SK-N-SH (cell line): ENCODE measurements around the gene TMEM214. TPM values are rescaled to one million over a fixed set of nuclear protein-coding genes. Genes with fewer than 3 reads are reported as not detected.

Experiments
- CTCF ChIA-PET: fragments of 300-600, 350-600 bp; formaldehyde crosslinking; extraction: SDS; loops from one replicate; lab custom pipeline; 2021; lab: Yijun Ruan, JAX
- POLR2A ChIA-PET: fragments of 350-600 bp; sonication (Branson Sonifier 250); formaldehyde crosslinking; extraction: SDS; loops from one replicate; lab custom pipeline; 2020; ENCODE audit warnings: antibody characterized with exemption, inconsistent platforms; lab: Yijun Ruan, JAX
- DNase-seq: peaks from one replicate; pipeline ENCODE4 v3.0.0; 2012
- H2AFZ ChIP-seq: fragments of 200-600 bp; sonication (generic); 2 replicates; pipeline ENCODE4 v1.8.1; 2016; ENCODE audit warnings: antibody characterized with exemption, mild to moderate bottlenecking, low read depth
- H3F3A ChIP-seq: fragments of 200-600 bp; sonication (generic); replicated peaks from 2 replicates; pipeline ENCODE3; 2016; ENCODE audit warnings: antibody characterized with exemption, mild to moderate bottlenecking; ENCODE audit not compliant: insufficient read depth
- H3K27ac ChIP-seq, 2 experiments: fragments of 200-500 bp in 1 of 2; fragments of 200-600 bp in 1 of 2; sonication (Bioruptor generic) in 1 of 2; sonication (generic), shearing (Covaris generic) in 1 of 2; 2 replicates each; pipeline versions ENCODE4 v1.5.1 to v1.6.1; 2014 to 2016; ENCODE audit warnings: low read depth in 2 of 2, inconsistent platforms in 1 of 2, low read length in 1 of 2, mild to moderate bottlenecking in 1 of 2, mixed read lengths in 1 of 2
- H3K27me3 ChIP-seq: fragments of 200-600 bp; sonication (generic), shearing (Covaris generic); 2 replicates; pipeline ENCODE4 v1.6.1; 2016; ENCODE audit warnings: mixed run types; ENCODE audit not compliant: insufficient read depth
- H3K36me3 ChIP-seq, 2 experiments: fragments of 200-500 bp in 1 of 2; fragments of 200-600 bp in 1 of 2; sonication (Bioruptor generic) in 1 of 2; sonication (generic) in 1 of 2; replicated peaks in 1 of 2; 2 replicates each; pipeline versions ENCODE3 to v1.5.1; 2014 to 2016; ENCODE audit warnings: low read length in 1 of 2, mild to moderate bottlenecking in 1 of 2; ENCODE audit not compliant: insufficient read depth in 2 of 2, control insufficient read depth in 1 of 2
- H3K4me1 ChIP-seq, 2 experiments: fragments of 200-500 bp in 1 of 2; fragments of 200-600 bp in 1 of 2; sonication (Bioruptor generic) in 1 of 2; sonication (generic), shearing (Covaris generic) in 1 of 2; 2 replicates each; pipeline versions ENCODE4 v1.5.1 to v1.6.1; 2014 to 2016; ENCODE audit warnings: low read depth in 1 of 2, low read length in 1 of 2, mixed run types in 1 of 2; ENCODE audit not compliant: insufficient read depth in 2 of 2, control insufficient read depth in 1 of 2
- H3K4me2 ChIP-seq: fragments of 200-600 bp; sonication (generic), shearing (Covaris generic); 2 replicates; pipeline ENCODE4 v1.6.1; 2017; ENCODE audit warnings: mixed run types
- H3K4me3 ChIP-seq, 2 experiments: fragments of 200-500 bp in 1 of 2; fragments of 200-600 bp in 1 of 2; sonication (Bioruptor generic) in 1 of 2; sonication (generic), shearing (Covaris generic) in 1 of 2; 2 replicates each; pipeline versions ENCODE4 v1.5.1 to v1.8.1; 2014 to 2016; ENCODE audit warnings: low read depth in 2 of 2, inconsistent platforms in 1 of 2, low read length in 1 of 2, mild to moderate bottlenecking in 1 of 2, mixed read lengths in 1 of 2, moderate library complexity in 1 of 2
- H3K79me2 ChIP-seq: fragments of 200-600 bp; sonication (generic); 2 replicates; pipeline ENCODE4 v1.8.1; 2017; ENCODE audit warnings: mild to moderate bottlenecking; ENCODE audit not compliant: insufficient read depth
- H3K9ac ChIP-seq: fragments of 200-600 bp; sonication (generic); 2 replicates; pipeline ENCODE4 v1.6.1; 2017; ENCODE audit warnings: mixed run types
- H3K9me2 ChIP-seq: fragments of 200-600 bp; sonication (generic); 2 replicates; pipeline ENCODE4 v1.6.1; 2017; ENCODE audit warnings: mixed run types
- H3K9me3 ChIP-seq: fragments of 200-600 bp; sonication (generic); 2 replicates; pipeline ENCODE4 v1.6.1; 2017; ENCODE audit warnings: mixed run types, mild to moderate bottlenecking, moderate library complexity
- H4K20me1 ChIP-seq: fragments of 200-600 bp; sonication (generic); 2 replicates; pipeline ENCODE4 v1.6.1; 2017; ENCODE audit warnings: mild to moderate bottlenecking, mixed run types; ENCODE audit not compliant: insufficient read depth
- CHD2 ChIP-seq: fragments of 150-350 bp; IDR thresholded peaks from 2 replicates; pipeline ENCODE4 v1.6.1; 2018; ENCODE audit warnings: low read length; ENCODE audit not compliant: partially characterized antibody
- ELF1 ChIP-seq: IDR thresholded peaks from 2 replicates; pipeline ENCODE4 v1.4.0; 2012
- EP300 ChIP-seq, 2 experiments: IDR thresholded peaks; 2 replicates each; pipeline versions ENCODE4 v1.4.0 to v1.6.1; 2012; ENCODE audit warnings: borderline replicate concordance in 1 of 2, low read depth in 1 of 2, low read length in 1 of 2
- EZH2phosphoT487 ChIP-seq: fragments of 200-600 bp; sonication (generic); IDR thresholded peaks from 2 replicates; pipeline ENCODE4 v1.6.1; 2017; ENCODE audit warnings: low read depth, mixed run types, mild to moderate bottlenecking, antibody characterized with exemption, moderate library complexity, borderline replicate concordance
- FOSL2 ChIP-seq: IDR thresholded peaks from 2 replicates; pipeline ENCODE4 v1.4.0; 2012; ENCODE audit warnings: low read depth, mild to moderate bottlenecking, moderate library complexity, borderline replicate concordance
- FOXJ3 ChIP-seq: sonication (generic); formaldehyde crosslinking; IDR thresholded peaks from 2 replicates; pipeline ENCODE4 v1.5.1; 2020; ENCODE audit warnings: mild to moderate bottlenecking, missing genetic modification reagents
- FOXM1 ChIP-seq: IDR thresholded peaks from 2 replicates; pipeline ENCODE4 v1.4.0; 2012; ENCODE audit warnings: low read depth, mild to moderate bottlenecking
- MEF2A ChIP-seq: IDR thresholded peaks from 2 replicates; pipeline ENCODE4 v1.4.0; 2012; ENCODE audit warnings: low read depth, borderline replicate concordance
- POLR2AphosphoS5 ChIP-seq: IDR thresholded peaks from 2 replicates; pipeline ENCODE4 v1.6.1; 2012; ENCODE audit warnings: low read depth, low read length
- RAD21 ChIP-seq: IDR thresholded peaks from 2 replicates; pipeline ENCODE4 v1.6.1; 2012; ENCODE audit warnings: mild to moderate bottlenecking, low read length
- RCOR1 ChIP-seq: fragments of 150-350 bp; IDR thresholded peaks from 2 replicates; pipeline ENCODE4 v1.6.1; 2017; ENCODE audit warnings: antibody characterized with exemption, low read length
- RFX5 ChIP-seq: IDR thresholded peaks from 2 replicates; pipeline ENCODE4 v1.6.1; 2012; ENCODE audit warnings: mild to moderate bottlenecking, improper control_type of control experiment, low read length
- TCF12 ChIP-seq: IDR thresholded peaks from 2 replicates; pipeline ENCODE4 v1.4.0; 2012
- WGBS: methylation state at CpG from one replicate; pipeline ENCODE4 v1.1.6; 2017; ENCODE audit warnings: low lambda C conversion rate; 5-methylcytosine and 5-hydroxymethylcytosine counted together
- polyA plus RNA-seq, 3 experiments: library from polyadenylated mRNA; depleted of rRNA; stranded (reverse); fragments of >200 nt; gene quantifications; 2 replicates each; pipeline ENCODE4 v1.2.3, GENCODE V29; 2012
- TF ChIP-seq, protein P1 (sequence below): fragments of 200-600 bp; sonication (generic); IDR thresholded peaks from 2 replicates; pipeline ENCODE4 v1.6.1; 2017; ENCODE audit warnings: antibody characterized with exemption, mild to moderate bottlenecking, moderate library complexity
- TF ChIP-seq, protein P2 (sequence below): IDR thresholded peaks from 2 replicates; pipeline ENCODE4; 2012
- TF ChIP-seq, protein P3 (sequence below): IDR thresholded peaks from 2 replicates; pipeline ENCODE4 v1.4.0; 2012; ENCODE audit warnings: low read depth
- TF ChIP-seq, protein P4 (sequence below): IDR thresholded peaks from 2 replicates; pipeline ENCODE4 v1.4.0; 2012; ENCODE audit warnings: low read depth, borderline replicate concordance
- TF ChIP-seq, protein P5 (sequence below): IDR thresholded peaks from 2 replicates; pipeline ENCODE4 v1.6.1; 2012; ENCODE audit warnings: mild to moderate bottlenecking, low read depth, low read length, moderate library complexity
- TF ChIP-seq, protein P6 (sequence below): IDR thresholded peaks from 2 replicates; pipeline ENCODE4 v1.4.0; 2012; ENCODE audit warnings: low read depth, borderline replicate concordance
- TF ChIP-seq, protein P7 (sequence below): fragments of 150-350 bp; IDR thresholded peaks from 2 replicates; pipeline ENCODE4 v1.6.1; 2016; ENCODE audit warnings: mild to moderate bottlenecking, low read depth, low read length

The TMEM214 gene
- polyA plus RNA-seq, 1 of the 3 experiments (the other 2 are of a cell fraction) = 69.4 TPM

DNA sequence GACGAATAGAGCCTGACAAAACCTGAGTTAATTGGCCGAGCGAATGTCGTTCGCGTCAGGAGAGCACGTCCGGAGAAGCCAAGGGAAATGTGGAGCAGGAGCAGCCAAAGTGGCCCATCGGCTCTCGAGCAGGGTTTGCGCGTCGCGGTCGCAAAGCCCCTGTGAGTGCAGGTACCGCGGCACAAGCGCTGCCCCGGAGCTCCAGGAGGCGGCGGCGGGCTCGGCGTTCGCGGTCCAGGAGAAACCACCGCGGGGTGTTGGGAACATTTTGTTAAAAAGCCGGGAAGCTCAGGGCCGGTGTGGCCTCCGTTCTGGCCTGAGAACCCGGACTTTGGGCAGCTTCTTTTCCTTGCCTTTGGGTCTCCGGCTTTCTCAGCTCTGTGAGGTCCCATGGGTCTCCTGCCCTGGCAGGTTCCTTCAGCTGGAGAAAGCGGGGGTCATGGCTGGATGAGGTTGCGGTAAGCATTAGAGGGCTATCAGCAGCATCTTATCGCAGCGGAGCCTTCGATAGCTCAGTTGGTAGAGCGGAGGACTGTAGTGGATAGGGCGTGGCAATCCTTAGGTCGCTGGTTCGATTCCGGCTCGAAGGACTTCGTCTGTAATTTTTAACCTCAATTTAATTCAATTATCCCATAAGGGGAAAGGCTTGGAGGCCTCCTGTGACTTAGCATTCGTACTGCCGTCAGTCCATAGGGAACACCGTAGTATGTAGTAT lies 17.7 kb downstream of the TMEM214 start:
- Histone ChIP-seq H3F3A (peaks cover 32% of the 10 kb centered on the region), H3K9me3 (no peaks in the 10 kb centered on the region), H3K79me2 (no peaks in the 10 kb centered on the region), H3K36me3 (peaks cover 5 to 23% of the 10 kb centered on the region in 2 experiments), H3K27me3 (no peaks in the 10 kb centered on the region), H3K9me2 (no peaks in the 10 kb centered on the region), H3K4me2 (peak overlapping the region; percentile 98), H3K9ac (peak overlapping the region; percentile 76), H3K4me1 (peaks cover 10 to 15% of the 10 kb centered on the region in 2 experiments; a peak in 2 of 4 replicates), H3K27ac (peak overlapping the region; percentile 81 to 98), H4K20me1 (no peaks in the 10 kb centered on the region), H3K4me3 (peak overlapping the region; percentile 86 to 89), H2AFZ (peak overlapping the region; percentile 70)
- CTCF ChIA-PET = interaction anchor here (0.6 to 13.5 kb wide), 23 partner anchors 9 to 1887 kb away, joined by 3 to 216 read pairs (median 6); partner anchors contain the start of genes ABHD1, EMILIN1, KHK and OST4
- peak; percentile 93 for DNase-seq
- POLR2A ChIA-PET = interaction anchor here (0.7 to 4.8 kb wide), 17 partner anchors 10 to 201 kb away, joined by 3 to 80 read pairs (median 8); partner anchors contain the start of genes ATRAID, EMILIN1, KHK and OST4
- 3% methylated on average over 39 of the region's 48 CpGs for WGBS
- TF ChIP-seq, protein P1, sequence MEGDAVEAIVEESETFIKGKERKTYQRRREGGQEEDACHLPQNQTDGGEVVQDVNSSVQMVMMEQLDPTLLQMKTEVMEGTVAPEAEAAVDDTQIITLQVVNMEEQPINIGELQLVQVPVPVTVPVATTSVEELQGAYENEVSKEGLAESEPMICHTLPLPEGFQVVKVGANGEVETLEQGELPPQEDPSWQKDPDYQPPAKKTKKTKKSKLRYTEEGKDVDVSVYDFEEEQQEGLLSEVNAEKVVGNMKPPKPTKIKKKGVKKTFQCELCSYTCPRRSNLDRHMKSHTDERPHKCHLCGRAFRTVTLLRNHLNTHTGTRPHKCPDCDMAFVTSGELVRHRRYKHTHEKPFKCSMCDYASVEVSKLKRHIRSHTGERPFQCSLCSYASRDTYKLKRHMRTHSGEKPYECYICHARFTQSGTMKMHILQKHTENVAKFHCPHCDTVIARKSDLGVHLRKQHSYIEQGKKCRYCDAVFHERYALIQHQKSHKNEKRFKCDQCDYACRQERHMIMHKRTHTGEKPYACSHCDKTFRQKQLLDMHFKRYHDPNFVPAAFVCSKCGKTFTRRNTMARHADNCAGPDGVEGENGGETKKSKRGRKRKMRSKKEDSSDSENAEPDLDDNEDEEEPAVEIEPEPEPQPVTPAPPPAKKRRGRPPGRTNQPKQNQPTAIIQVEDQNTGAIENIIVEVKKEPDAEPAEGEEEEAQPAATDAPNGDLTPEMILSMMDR = peak; percentile 47
- TF ChIP-seq EZH2phosphoT487 = no peak
- TF ChIP-seq RCOR1 = peak; percentile 73; the same call in 1 of the 2 replicates
- no peak for TF ChIP-seq FOXM1
- TF ChIP-seq FOSL2 = peak; percentile 90
- TF ChIP-seq, protein P2, sequence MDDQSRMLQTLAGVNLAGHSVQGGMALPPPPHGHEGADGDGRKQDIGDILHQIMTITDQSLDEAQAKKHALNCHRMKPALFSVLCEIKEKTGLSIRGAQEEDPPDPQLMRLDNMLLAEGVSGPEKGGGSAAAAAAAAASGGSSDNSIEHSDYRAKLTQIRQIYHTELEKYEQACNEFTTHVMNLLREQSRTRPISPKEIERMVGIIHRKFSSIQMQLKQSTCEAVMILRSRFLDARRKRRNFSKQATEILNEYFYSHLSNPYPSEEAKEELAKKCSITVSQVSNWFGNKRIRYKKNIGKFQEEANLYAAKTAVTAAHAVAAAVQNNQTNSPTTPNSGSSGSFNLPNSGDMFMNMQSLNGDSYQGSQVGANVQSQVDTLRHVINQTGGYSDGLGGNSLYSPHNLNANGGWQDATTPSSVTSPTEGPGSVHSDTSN = peak; percentile 9; the same call in 1 of the 2 replicates
- TF ChIP-seq RFX5 = no peak
- TF ChIP-seq, protein P3, sequence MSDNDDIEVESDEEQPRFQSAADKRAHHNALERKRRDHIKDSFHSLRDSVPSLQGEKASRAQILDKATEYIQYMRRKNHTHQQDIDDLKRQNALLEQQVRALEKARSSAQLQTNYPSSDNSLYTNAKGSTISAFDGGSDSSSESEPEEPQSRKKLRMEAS = peak; percentile 4; the same call in 1 of the 2 replicates
- TF ChIP-seq FOXJ3 (CRISPR knock-in tag) = peak; percentile 13
- no peak for TF ChIP-seq ELF1
- TF ChIP-seq TCF12 = no peak
- TF ChIP-seq, protein P4, sequence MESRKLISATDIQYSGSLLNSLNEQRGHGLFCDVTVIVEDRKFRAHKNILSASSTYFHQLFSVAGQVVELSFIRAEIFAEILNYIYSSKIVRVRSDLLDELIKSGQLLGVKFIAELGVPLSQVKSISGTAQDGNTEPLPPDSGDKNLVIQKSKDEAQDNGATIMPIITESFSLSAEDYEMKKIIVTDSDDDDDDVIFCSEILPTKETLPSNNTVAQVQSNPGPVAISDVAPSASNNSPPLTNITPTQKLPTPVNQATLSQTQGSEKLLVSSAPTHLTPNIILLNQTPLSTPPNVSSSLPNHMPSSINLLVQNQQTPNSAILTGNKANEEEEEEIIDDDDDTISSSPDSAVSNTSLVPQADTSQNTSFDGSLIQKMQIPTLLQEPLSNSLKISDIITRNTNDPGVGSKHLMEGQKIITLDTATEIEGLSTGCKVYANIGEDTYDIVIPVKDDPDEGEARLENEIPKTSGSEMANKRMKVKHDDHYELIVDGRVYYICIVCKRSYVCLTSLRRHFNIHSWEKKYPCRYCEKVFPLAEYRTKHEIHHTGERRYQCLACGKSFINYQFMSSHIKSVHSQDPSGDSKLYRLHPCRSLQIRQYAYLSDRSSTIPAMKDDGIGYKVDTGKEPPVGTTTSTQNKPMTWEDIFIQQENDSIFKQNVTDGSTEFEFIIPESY = no peak
- TF ChIP-seq CHD2 = peak; percentile 83
- TF ChIP-seq, protein P5, sequence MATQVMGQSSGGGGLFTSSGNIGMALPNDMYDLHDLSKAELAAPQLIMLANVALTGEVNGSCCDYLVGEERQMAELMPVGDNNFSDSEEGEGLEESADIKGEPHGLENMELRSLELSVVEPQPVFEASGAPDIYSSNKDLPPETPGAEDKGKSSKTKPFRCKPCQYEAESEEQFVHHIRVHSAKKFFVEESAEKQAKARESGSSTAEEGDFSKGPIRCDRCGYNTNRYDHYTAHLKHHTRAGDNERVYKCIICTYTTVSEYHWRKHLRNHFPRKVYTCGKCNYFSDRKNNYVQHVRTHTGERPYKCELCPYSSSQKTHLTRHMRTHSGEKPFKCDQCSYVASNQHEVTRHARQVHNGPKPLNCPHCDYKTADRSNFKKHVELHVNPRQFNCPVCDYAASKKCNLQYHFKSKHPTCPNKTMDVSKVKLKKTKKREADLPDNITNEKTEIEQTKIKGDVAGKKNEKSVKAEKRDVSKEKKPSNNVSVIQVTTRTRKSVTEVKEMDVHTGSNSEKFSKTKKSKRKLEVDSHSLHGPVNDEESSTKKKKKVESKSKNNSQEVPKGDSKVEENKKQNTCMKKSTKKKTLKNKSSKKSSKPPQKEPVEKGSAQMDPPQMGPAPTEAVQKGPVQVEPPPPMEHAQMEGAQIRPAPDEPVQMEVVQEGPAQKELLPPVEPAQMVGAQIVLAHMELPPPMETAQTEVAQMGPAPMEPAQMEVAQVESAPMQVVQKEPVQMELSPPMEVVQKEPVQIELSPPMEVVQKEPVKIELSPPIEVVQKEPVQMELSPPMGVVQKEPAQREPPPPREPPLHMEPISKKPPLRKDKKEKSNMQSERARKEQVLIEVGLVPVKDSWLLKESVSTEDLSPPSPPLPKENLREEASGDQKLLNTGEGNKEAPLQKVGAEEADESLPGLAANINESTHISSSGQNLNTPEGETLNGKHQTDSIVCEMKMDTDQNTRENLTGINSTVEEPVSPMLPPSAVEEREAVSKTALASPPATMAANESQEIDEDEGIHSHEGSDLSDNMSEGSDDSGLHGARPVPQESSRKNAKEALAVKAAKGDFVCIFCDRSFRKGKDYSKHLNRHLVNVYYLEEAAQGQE = no peak; the same call in 1 of the 2 replicates
- TF ChIP-seq, protein P6, sequence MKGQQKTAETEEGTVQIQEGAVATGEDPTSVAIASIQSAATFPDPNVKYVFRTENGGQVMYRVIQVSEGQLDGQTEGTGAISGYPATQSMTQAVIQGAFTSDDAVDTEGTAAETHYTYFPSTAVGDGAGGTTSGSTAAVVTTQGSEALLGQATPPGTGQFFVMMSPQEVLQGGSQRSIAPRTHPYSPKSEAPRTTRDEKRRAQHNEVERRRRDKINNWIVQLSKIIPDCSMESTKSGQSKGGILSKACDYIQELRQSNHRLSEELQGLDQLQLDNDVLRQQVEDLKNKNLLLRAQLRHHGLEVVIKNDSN = no peak; the same call in 1 of the 2 replicates
- TF ChIP-seq POLR2AphosphoS5 = peak; percentile 62; the same call in 1 of the 2 replicates
- TF ChIP-seq EP300 (IDR thresholded peaks at IDR 0.05; ENCODE audit: borderline replicate concordance in 1 of 2, low read depth in 1 of 2, low read length in 1 of 2) = peak in 1 of 2 experiments; percentile 76; a peak in 2 of 4 replicates
- TF ChIP-seq, protein P7, sequence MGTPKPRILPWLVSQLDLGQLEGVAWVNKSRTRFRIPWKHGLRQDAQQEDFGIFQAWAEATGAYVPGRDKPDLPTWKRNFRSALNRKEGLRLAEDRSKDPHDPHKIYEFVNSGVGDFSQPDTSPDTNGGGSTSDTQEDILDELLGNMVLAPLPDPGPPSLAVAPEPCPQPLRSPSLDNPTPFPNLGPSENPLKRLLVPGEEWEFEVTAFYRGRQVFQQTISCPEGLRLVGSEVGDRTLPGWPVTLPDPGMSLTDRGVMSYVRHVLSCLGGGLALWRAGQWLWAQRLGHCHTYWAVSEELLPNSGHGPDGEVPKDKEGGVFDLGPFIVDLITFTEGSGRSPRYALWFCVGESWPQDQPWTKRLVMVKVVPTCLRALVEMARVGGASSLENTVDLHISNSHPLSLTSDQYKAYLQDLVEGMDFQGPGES = no peak
- TF ChIP-seq MEF2A = no peak
- no peak; the same call in 1 of the 2 replicates for TF ChIP-seq RAD21
